Psoas muscle (tissue), 8 donors: Measurements from ENCODE around the gene SLC39A10. TPM values are rescaled to one million over a fixed set of nuclear protein-coding genes. Genes with fewer than 3 reads are reported as not detected.

Experiments
- ATAC-seq, 4 donors: fragments of 200-7000 bp; cut with Tn5 transposase; one replicate each; pipeline ENCODE4 v1.9.1; 2020; ENCODE audit warnings: moderate library complexity in 3 of 4, mild to moderate bottlenecking in 2 of 4
- DNase-seq, 2 donors: peaks; one replicate each; pipeline ENCODE4 v3.0.0-alpha.2; 2020
- H3K27ac ChIP-seq: fragments of 200-600 bp; one replicate; pipeline ENCODE4 v1.8.0; 2022
- H3K27me3 ChIP-seq, 3 donors: fragments of 200-600 bp in 1 of 3; one replicate each; pipeline versions ENCODE4 v1.6.1 to v1.8.0; 2013 to 2022; ENCODE audit warnings: low read length in 2 of 3, mild to moderate bottlenecking in 2 of 3, moderate library complexity in 1 of 3; ENCODE audit not compliant: insufficient read depth in 3 of 3
- H3K36me3 ChIP-seq, 2 donors: fragments of 200-600 bp in 1 of 2; one replicate each; pipeline versions ENCODE4 v1.6.1 to v1.8.0; 2013 to 2022; ENCODE audit warnings: low read depth in 1 of 2, mild to moderate bottlenecking in 1 of 2, moderate library complexity in 1 of 2; ENCODE audit not compliant: insufficient read depth in 1 of 2
- H3K4me1 ChIP-seq: fragments of 200-600 bp; one replicate; pipeline ENCODE4 v1.8.0; 2022
- H3K4me3 ChIP-seq: fragments of 200-600 bp; one replicate; pipeline ENCODE4 v1.8.0; 2022; ENCODE audit warnings: mild to moderate bottlenecking
- H3K9me3 ChIP-seq: fragments of 200-600 bp; one replicate; pipeline ENCODE4 v1.8.0; 2022
- WGBS, 3 donors: extraction: QIAGEN DNeasy Blood & Tissue Kit; methylation state at CpG; one replicate each; pipeline versions ENCODE4 v1.1.6 to v1.1.7; 2013; 5-methylcytosine and 5-hydroxymethylcytosine counted together
- intact Hi-C, 2 donors: fragments of 100-400 bp; cut with DNase I; formaldehyde crosslinking; loops; one replicate each; pipeline versions ENCODE4 v1.11.0 to v1.14.2; 2022
- polyA plus RNA-seq, 3 donors: library from polyadenylated mRNA; stranded (reverse); fragments of 200-250 nt; gene quantifications; one replicate each; pipeline ENCODE4 v1.2.3, GENCODE V29; 2013
- total RNA-seq, 4 donors: library from RNA; stranded (reverse); fragmentation: NEBNext Ultra II Directional in 2 of 4; extraction: Animal tissue kit (Norgen Biotek cat#: 25700) in 2 of 4; gene quantifications; one replicate each; pipeline versions ENCODE4 v1.2.1 to v1.2.4, GENCODE V29; 2021 to 2023
- TF ChIP-seq, protein P1 (sequence below): fragments of 200-600 bp; IDR thresholded peaks from one replicate; pipeline ENCODE4 v1.8.0; 2022; ENCODE audit warnings: antibody characterized with exemption
- donor health status: healthy with polysubstance abuse.
- donor health status: DM: no; HTN: no; CAD: no; lungs with moderate emphysema.
- donor health status: Bipolar disorder and iron deficiency.
- donor health status: healthy.
- donor health status: DM: yes; HTN: yes; CAD: no.
- donor health status: DM: no; HTN: no; CAD: no.
- donor health status: DM: no; HTN: no; CAD: no.
- donor health status: DM: yes; HTN: yes; CAD: no.

SLC39A10 gene
- total and polyA plus RNA-seq, 7 donors, result 0.98 to 7.7 (median 3.8) TPM

DNA sequence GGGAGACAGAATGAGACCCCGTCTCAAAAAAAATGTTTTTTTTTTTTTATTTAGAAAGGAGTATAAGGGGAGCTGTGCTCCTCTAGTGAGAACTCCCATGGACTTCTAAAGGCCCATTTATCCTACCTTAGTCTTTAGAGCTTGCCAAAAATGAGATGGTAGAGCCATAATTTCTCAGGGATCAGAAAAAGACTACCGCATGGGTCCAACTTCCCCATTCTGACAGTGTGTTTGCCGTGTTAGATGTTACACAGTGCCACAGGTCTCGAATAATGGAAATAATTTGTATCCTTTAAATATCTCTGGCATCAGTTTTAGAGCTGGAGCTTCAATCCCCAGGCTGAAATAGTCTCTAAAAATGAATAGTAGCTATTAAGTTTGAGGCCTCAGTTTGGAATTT lies 6.0 kb upstream of the SLC39A10 start:
- TF ChIP-seq, protein P1, sequence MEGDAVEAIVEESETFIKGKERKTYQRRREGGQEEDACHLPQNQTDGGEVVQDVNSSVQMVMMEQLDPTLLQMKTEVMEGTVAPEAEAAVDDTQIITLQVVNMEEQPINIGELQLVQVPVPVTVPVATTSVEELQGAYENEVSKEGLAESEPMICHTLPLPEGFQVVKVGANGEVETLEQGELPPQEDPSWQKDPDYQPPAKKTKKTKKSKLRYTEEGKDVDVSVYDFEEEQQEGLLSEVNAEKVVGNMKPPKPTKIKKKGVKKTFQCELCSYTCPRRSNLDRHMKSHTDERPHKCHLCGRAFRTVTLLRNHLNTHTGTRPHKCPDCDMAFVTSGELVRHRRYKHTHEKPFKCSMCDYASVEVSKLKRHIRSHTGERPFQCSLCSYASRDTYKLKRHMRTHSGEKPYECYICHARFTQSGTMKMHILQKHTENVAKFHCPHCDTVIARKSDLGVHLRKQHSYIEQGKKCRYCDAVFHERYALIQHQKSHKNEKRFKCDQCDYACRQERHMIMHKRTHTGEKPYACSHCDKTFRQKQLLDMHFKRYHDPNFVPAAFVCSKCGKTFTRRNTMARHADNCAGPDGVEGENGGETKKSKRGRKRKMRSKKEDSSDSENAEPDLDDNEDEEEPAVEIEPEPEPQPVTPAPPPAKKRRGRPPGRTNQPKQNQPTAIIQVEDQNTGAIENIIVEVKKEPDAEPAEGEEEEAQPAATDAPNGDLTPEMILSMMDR, result no peak
- H3K27ac ChIP-seq, result no peak overlapping the region
- no peak for ATAC-seq

DNA sequence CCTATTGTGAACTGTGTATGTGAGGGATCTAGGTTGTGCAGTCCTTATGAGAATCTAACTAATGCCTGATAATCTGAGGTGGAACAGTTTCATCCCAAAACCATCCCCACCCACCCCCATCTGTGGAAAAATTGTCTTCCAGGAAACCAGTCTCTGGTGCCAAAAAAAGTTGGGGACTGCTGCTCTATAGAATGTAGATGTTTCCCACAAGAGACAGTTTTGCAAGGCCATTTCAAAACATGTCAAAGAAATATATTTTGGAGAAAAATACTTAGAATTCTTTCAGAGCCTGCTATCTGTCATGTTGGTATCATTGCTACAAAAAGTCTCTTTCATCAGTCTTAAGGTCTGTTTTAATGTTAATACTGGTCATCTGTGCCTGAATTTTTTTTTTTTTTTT lies 4.1 kb upstream of the SLC39A10 start:
- no peaks in the 10 kb centered on the region for H3K36me3 ChIP-seq
- intact Hi-C loops, result no loop called here
- no peak for DNase-seq

More for the DNA sequence above, 6.0 kb upstream of the SLC39A10 start:
- intact Hi-C loops, result no loop called here
- no peaks in the 10 kb centered on the region for H3K36me3 ChIP-seq
- H3K27me3 ChIP-seq, result no peaks in the 10 kb centered on the region
- no peaks in the 10 kb centered on the region for H3K4me1 ChIP-seq
- H3K9me3 ChIP-seq, result no peaks in the 10 kb centered on the region
- DNase-seq, result no peak
- 74 to 89% (median 75%) methylated on average over 4 of the region's 4 CpGs for WGBS, 3 donors
- H3K4me3 ChIP-seq, result no peak overlapping the region

DNA sequence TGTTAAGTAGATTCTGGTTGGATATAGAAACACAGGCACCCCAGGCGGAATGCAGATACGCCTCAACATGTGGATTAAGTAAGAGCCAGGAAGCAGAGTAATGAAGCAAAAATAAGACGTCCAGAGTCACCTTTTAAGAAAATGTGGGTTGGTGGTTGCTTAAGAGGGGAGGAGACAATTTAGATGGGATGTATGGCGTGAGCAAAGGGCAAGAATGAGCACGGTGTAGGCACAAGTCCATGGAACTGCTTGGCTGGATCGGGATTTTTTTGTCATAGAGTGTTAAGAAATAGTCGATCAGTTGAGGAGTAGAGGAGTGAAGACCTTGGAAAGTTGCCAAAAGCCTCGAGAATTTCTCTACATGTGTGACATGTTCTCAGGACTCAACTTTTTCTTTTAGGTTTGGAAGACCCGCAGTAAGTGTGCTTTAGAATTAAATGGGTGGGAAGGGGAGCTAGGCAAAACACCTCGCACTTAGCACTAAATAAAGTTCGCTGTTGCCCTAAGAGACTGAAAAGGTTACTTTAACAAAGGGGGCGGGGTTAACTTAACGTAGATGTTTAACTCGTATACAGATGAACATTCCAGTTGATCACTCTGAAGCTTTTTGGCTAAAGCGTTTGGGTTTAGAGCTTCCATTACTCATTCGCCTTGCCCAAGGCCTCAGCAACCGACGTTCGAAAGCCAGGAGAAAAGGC lies 716 bp upstream of the SLC39A10 start:
- DNase-seq (no peak), ATAC-seq (no peak)
- Histone ChIP-seq H3K4me3 (peak overlapping the region; percentile 92), H3K4me1 (peaks cover 25% of the 10 kb centered on the region), H3K27ac (peak overlapping the region; percentile 91), H3K9me3 (no peaks in the 10 kb centered on the region), H3K27me3 (no peaks in the 10 kb centered on the region), H3K36me3 (no peaks in the 10 kb centered on the region)
- intact Hi-C loops, result loop anchor here in 1 of 2 donors (5.0 kb wide), 1 partner anchor 79 kb away; no protein-coding TSS in a partner anchor
- WGBS, 3 donors, result 29 to 33% (median 30%) methylated on average over 19 of the region's 19 CpGs
- TF ChIP-seq, protein P1, result no peak

More for the DNA sequence above, 4.1 kb upstream of the SLC39A10 start:
- ATAC-seq, result no peak
- H3K27me3 ChIP-seq, result no peaks in the 10 kb centered on the region
- H3K4me3 ChIP-seq, result no peak overlapping the region
- TF ChIP-seq, protein P1, result no peak
- H3K4me1 ChIP-seq, result no peaks in the 10 kb centered on the region
- no peak overlapping the region for H3K27ac ChIP-seq
- H3K9me3 ChIP-seq, result no peaks in the 10 kb centered on the region

DNA sequence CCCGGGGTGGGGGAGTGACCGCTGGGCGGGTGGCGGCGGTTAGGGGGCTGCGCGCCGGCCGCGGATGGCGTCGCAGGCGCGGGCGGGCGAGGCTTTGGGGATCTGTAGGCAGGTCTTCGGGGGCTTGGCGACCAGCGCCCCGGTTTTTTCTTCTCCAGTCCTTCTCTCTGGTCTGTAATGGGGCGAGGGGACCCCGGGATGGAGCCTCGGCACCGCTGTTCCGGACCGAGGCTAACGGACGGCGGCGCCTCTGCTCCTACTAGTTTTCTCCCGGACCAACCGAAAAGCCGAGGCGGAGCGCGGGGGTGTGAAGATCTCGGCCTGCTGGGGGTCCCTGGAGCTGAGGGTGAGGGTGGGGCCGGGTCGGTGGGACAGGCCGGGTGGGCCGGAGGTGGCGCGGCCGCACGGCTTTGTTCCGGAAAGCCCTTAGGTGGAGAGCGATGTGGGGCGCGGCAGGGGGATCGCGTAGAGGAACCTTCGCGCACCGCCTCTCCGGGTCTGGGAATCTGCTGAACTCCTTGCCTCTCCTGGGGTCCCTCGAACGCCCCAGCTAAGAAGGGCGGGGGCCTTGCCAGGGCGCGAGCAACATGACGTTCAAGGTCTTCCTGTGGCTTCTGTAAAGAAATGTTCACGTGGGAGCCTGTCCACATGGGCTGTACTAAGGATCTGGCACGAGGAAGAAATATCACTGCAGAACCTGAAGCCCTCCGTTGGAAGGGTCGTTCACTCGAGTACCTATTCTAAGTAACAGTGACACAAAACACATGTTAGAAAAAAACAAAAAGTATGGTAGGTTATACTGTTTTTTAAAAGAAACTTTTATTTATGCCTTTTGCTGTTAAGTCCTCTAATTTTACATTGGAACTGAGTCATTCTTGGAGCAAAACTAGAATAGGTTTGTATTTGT lies 861 bp downstream of the SLC39A10 start:
- H3K27ac ChIP-seq, result peak overlapping the region; percentile 91
- no peaks in the 10 kb centered on the region for H3K27me3 ChIP-seq
- ATAC-seq, result peak; percentile 30 to 49 (median 40)
- peaks cover 25% of the 10 kb centered on the region for H3K4me1 ChIP-seq
- 0 to 1% (median 0%) methylated on average over 44 to 66 of the region's 66 CpGs for WGBS, 3 donors
- TF ChIP-seq, protein P1, result no peak
- H3K4me3 ChIP-seq, result peak overlapping the region; percentile 92
- intact Hi-C loops, result loop anchor here in 1 of 2 donors (5.0 kb wide), 1 partner anchor 81 kb away; no protein-coding TSS in a partner anchor
- peak; percentile 51 to 70 for DNase-seq
- no peaks in the 10 kb centered on the region for H3K9me3 ChIP-seq
- H3K36me3 ChIP-seq, result no peaks in the 10 kb centered on the region
